K562 (cell line): ENCODE results near the gene SCGB1D4. TPM values are rescaled to one million over a fixed set of nuclear protein-coding genes. Genes with fewer than 3 reads are reported as not detected.

Source experiments
- ATAC-seq: fragments of 200-7000 bp; cut with Tn5 transposase; 3 replicates; pipeline ENCODE4 v1.9.1; 2020; ENCODE audit warnings: moderate library complexity
- BruUV-seq: library from RNA; stranded (reverse); fragments of 400-500 nt; replicated peaks from 2 replicates; lab custom pipeline; 2021; lab: Mats Ljungman, UMichigan
- CTCF ChIA-PET: fragments of 300-600 bp; formaldehyde crosslinking; extraction: SDS; loops from one replicate; lab custom pipeline; 2021; ENCODE audit warnings: low intra/inter-chr PET ratio; lab: Yijun Ruan, JAX
- POLR2A ChIA-PET: fragments of 300-600, 350-650 bp; sonication (Branson Sonifier 250); formaldehyde crosslinking; extraction: SDS; loops from one replicate; lab custom pipeline; 2021; ENCODE audit warnings: antibody characterized with exemption, inconsistent platforms; lab: Yijun Ruan, JAX
- DNase-seq, 4 experiments: peaks; one replicate each; pipeline versions ENCODE4 v3.0.0 to v3.0.0-alpha.2; 2011 to 2018; ENCODE audit warnings: low spot score in 3 of 4, mixed read lengths in 3 of 4; ENCODE audit errors: extremely low read depth in 1 of 4
- FAIRE-seq: peaks from 2 replicates; lab custom pipeline; 2011; peaks lifted over from hg19 to GRCh38; lab: Jason Lieb, UNC
- H2AFZ ChIP-seq: 2 replicates; pipeline ENCODE4 v1.6.0; 2011; ENCODE audit warnings: low read depth, low read length, control low read depth, inconsistent platforms
- H3K27ac ChIP-seq: fragments of 200-600 bp; 3 replicates; pipeline ENCODE4 v1.8.0; 2011; ENCODE audit warnings: low read depth, mild to moderate bottlenecking, control low read depth, inconsistent platforms, low read length, moderate library complexity, mixed read lengths; ENCODE audit errors: extremely low read depth
- H3K27me3 ChIP-seq, 2 experiments: fragments of 300-600 bp in 1 of 2; 2 replicates in 1 of 2; 3 replicates in 1 of 2; pipeline versions ENCODE4 v1.6.0 to v1.8.0; 2011; ENCODE audit warnings: inconsistent platforms in 2 of 2, low read length in 2 of 2, mild to moderate bottlenecking in 1 of 2, mixed read lengths in 1 of 2, moderate library complexity in 1 of 2; ENCODE audit not compliant: control insufficient read depth in 2 of 2, insufficient read depth in 2 of 2
- H3K36me3 ChIP-seq: fragments of 300-600 bp; 3 replicates; pipeline ENCODE4 v1.8.0; 2011; ENCODE audit warnings: mild to moderate bottlenecking, low read length, inconsistent platforms; ENCODE audit not compliant: control insufficient read depth, insufficient read depth
- H3K4me1 ChIP-seq, 2 experiments: fragments of 200-600 bp in 1 of 2; replicated peaks in 1 of 2; 2 replicates in 1 of 2; 3 replicates in 1 of 2; pipeline versions ENCODE4 v1.5.1 to v1.8.0; 2011; ENCODE audit warnings: inconsistent platforms in 2 of 2, low read length in 2 of 2, mild to moderate bottlenecking in 1 of 2, mixed read lengths in 1 of 2, moderate library complexity in 1 of 2; ENCODE audit not compliant: control insufficient read depth in 2 of 2, insufficient read depth in 2 of 2
- H3K4me2 ChIP-seq: 2 replicates; pipeline ENCODE4 v1.6.1; 2011; ENCODE audit warnings: low read length, control low read depth, inconsistent platforms, mixed read lengths; ENCODE audit not compliant: insufficient read depth
- H3K4me3 ChIP-seq: fragments of 200-600 bp; sonication (generic), shearing (Covaris generic); 2 replicates; pipeline ENCODE4 v1.5.1; 2016; ENCODE audit warnings: control low read depth, inconsistent platforms
- H3K79me2 ChIP-seq: fragments of 200-600 bp; 3 replicates; pipeline ENCODE4 v1.8.0; 2011; ENCODE audit warnings: low read length, inconsistent platforms; ENCODE audit not compliant: control insufficient read depth, insufficient read depth
- H3K9ac ChIP-seq, 2 experiments: 2 replicates each; pipeline versions ENCODE4 v1.6.0 to v1.6.1; 2011; ENCODE audit warnings: low read depth in 2 of 2, low read length in 2 of 2, control low read depth in 1 of 2, inconsistent platforms in 1 of 2, mild to moderate bottlenecking in 1 of 2, mixed read lengths in 1 of 2; ENCODE audit not compliant: insufficient read depth in 1 of 2
- H3K9me1 ChIP-seq: one replicate; pipeline ENCODE4 v1.6.0; 2011; ENCODE audit warnings: inconsistent platforms, mild to moderate bottlenecking, low read length, moderate library complexity; ENCODE audit not compliant: control insufficient read depth, insufficient read depth
- H3K9me3 ChIP-seq: replicated peaks from 2 replicates; pipeline ENCODE4 v1.5.1; 2011; ENCODE audit warnings: low read depth, low read length, inconsistent platforms; ENCODE audit not compliant: control insufficient read depth, insufficient read depth
- H4K20me1 ChIP-seq: replicated peaks from 2 replicates; pipeline ENCODE4 v1.6.1; 2011; ENCODE audit warnings: low read length, inconsistent platforms, mixed read lengths; ENCODE audit not compliant: control insufficient read depth, insufficient read depth
- FOXK2 ChIP-seq, 2 experiments: fragments of 450-650 bp; IDR thresholded peaks in 1 of 2; conservative IDR thresholded peaks in 1 of 2; 2 replicates each; pipeline ENCODE4 v1.6.1; 2016; ENCODE audit warnings: low read depth in 2 of 2, mild to moderate bottlenecking in 1 of 2
- HDAC8 ChIP-seq: fragments of 450-650 bp; IDR thresholded peaks from 2 replicates; pipeline ENCODE4 v1.6.1; 2016; ENCODE audit warnings: mild to moderate bottlenecking, missing genetic modification characterization, moderate library complexity, missing compliant biosample characterization
- HNRNPH1 ChIP-seq: fragments of 200-400 bp; formaldehyde crosslinking; optimal IDR thresholded peaks from 2 replicates; pipeline ENCODE3; 2017; ENCODE audit warnings: low read depth, mild to moderate bottlenecking, low read length, moderate library complexity
- MAX ChIP-seq: sonication (generic); formaldehyde crosslinking; IDR thresholded peaks from 2 replicates; pipeline ENCODE4 v1.9.0; 2022; ENCODE audit warnings: mild to moderate bottlenecking, missing genetic modification reagents
- TBP ChIP-seq: optimal IDR thresholded peaks from 2 replicates; pipeline ENCODE3; 2011; ENCODE audit warnings: low read depth, low read length, improper control_type of control experiment
- WHSC1 ChIP-seq: IDR thresholded peaks from one replicate; pipeline ENCODE4 v1.6.1; 2012; ENCODE audit warnings: low read length, control low read depth, inconsistent platforms
- WGBS: fragments of 100-300 bp; shearing (Covaris generic); methylation state at CpG from one replicate; pipeline ENCODE4 v1.1.6; 2016; ENCODE audit warnings: low coverage, mixed read lengths; ENCODE audit not compliant: insufficient coverage; ENCODE audit errors: missing lambda C conversion rate; 5-methylcytosine and 5-hydroxymethylcytosine counted together
- in situ Hi-C: fragments of 300-500 bp; cut with MboI; formaldehyde crosslinking; loops from 4 replicates; pipeline ENCODE4 v1.15.0; 2018; ENCODE audit warnings: inconsistent platforms, mixed read lengths
- intact Hi-C: fragments of 100-400 bp; cut with micrococcal nuclease; formaldehyde crosslinking; loops from 2 replicates; pipeline ENCODE4 v1.14.2; 2022
- polyA plus RNA-seq, 8 experiments: library from polyadenylated mRNA; depleted of rRNA in 4 of 8; stranded (reverse) in 5 of 8; unstranded in 3 of 8; fragments of >200 nt; fragmentation: Nextera tagmentation in 2 of 8; fragmentation: Illumina TruSeq in 1 of 8; extraction: Ambion mirVana in 2 of 8; extraction: Trizol in 1 of 8; gene quantifications; 2 replicates each; pipeline versions ENCODE4 v1.2.1 to v1.2.3, GENCODE V29; 2011 to 2014; ENCODE audit warnings: inconsistent platforms in 1 of 8, missing spikeins in 1 of 8
- total RNA-seq, 7 experiments: library from RNA; depleted of rRNA in 6 of 7; stranded (reverse); fragments of >200 nt in 6 of 7; fragmentation: Illumina TruSeq in 2 of 7; extraction: Trizol in 2 of 7; gene quantifications; 2 replicates each; pipeline versions ENCODE4 v1.2.1 to v1.2.3, GENCODE V29; 2011 to 2021; ENCODE audit warnings: low replicate concordance in 1 of 7
- TF ChIP-seq, protein P1 (sequence below): fragments of 200-400 bp; formaldehyde crosslinking; IDR thresholded peaks from 2 replicates; pipeline ENCODE4 v1.6.1; 2017; ENCODE audit warnings: mild to moderate bottlenecking, low read depth, low read length, moderate library complexity
- TF ChIP-seq, protein P2 (sequence below), 3 experiments: IDR thresholded peaks in 2 of 3; conservative IDR thresholded peaks in 1 of 3; 2 replicates each; pipeline ENCODE4 v1.5.1; 2011 to 2012; ENCODE audit warnings: low read length in 3 of 3, mild to moderate bottlenecking in 3 of 3, control low read depth in 2 of 3, improper control_type of control experiment in 1 of 3, inconsistent platforms in 1 of 3, low read depth in 1 of 3, mixed read lengths in 1 of 3, moderate library complexity in 1 of 3; ENCODE audit not compliant: insufficient read depth in 2 of 3
- TF ChIP-seq, protein P3 (sequence below): IDR thresholded peaks from 2 replicates; pipeline ENCODE4 v1.6.1; 2012; ENCODE audit warnings: low read depth, low read length, improper control_type of control experiment, borderline replicate concordance

Gene SCGB1D4
- total and polyA plus RNA-seq, 9 of the 15 experiments (the other 6 are each of a cell fraction or from before 2014, with no cell fraction given): not detected

- in situ Hi-C loops: no loop called here
- no peaks in the 10 kb centered on the region for H3K9me1 ChIP-seq
- ATAC-seq (no peak), FAIRE-seq (no peak), DNase-seq (no peak)
- intact Hi-C loops: no loop called here
- H3K9ac ChIP-seq: no peak overlapping the region
- no peak for TF ChIP-seq WHSC1
- no peak for TF ChIP-seq FOXK2 (conservative IDR thresholded peaks at IDR 0.05 in 1 of 2, IDR thresholded peaks at IDR 0.05 in 1 of 2; ENCODE audit: low read depth in 2 of 2)
- TF ChIP-seq TBP: no peak
- TF ChIP-seq, protein P1, sequence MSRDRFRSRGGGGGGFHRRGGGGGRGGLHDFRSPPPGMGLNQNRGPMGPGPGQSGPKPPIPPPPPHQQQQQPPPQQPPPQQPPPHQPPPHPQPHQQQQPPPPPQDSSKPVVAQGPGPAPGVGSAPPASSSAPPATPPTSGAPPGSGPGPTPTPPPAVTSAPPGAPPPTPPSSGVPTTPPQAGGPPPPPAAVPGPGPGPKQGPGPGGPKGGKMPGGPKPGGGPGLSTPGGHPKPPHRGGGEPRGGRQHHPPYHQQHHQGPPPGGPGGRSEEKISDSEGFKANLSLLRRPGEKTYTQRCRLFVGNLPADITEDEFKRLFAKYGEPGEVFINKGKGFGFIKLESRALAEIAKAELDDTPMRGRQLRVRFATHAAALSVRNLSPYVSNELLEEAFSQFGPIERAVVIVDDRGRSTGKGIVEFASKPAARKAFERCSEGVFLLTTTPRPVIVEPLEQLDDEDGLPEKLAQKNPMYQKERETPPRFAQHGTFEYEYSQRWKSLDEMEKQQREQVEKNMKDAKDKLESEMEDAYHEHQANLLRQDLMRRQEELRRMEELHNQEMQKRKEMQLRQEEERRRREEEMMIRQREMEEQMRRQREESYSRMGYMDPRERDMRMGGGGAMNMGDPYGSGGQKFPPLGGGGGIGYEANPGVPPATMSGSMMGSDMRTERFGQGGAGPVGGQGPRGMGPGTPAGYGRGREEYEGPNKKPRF: no peak
- TF ChIP-seq HNRNPH1: no peak
- TF ChIP-seq, protein P2, sequence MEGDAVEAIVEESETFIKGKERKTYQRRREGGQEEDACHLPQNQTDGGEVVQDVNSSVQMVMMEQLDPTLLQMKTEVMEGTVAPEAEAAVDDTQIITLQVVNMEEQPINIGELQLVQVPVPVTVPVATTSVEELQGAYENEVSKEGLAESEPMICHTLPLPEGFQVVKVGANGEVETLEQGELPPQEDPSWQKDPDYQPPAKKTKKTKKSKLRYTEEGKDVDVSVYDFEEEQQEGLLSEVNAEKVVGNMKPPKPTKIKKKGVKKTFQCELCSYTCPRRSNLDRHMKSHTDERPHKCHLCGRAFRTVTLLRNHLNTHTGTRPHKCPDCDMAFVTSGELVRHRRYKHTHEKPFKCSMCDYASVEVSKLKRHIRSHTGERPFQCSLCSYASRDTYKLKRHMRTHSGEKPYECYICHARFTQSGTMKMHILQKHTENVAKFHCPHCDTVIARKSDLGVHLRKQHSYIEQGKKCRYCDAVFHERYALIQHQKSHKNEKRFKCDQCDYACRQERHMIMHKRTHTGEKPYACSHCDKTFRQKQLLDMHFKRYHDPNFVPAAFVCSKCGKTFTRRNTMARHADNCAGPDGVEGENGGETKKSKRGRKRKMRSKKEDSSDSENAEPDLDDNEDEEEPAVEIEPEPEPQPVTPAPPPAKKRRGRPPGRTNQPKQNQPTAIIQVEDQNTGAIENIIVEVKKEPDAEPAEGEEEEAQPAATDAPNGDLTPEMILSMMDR (IDR thresholded peaks at IDR 0.05 in 2 of 3, conservative IDR thresholded peaks at IDR 0.05 in 1 of 3; ENCODE audit: insufficient read depth in 2 of 3, low read depth in 1 of 3, low read length in 3 of 3): no peak
- TF ChIP-seq, protein P3, sequence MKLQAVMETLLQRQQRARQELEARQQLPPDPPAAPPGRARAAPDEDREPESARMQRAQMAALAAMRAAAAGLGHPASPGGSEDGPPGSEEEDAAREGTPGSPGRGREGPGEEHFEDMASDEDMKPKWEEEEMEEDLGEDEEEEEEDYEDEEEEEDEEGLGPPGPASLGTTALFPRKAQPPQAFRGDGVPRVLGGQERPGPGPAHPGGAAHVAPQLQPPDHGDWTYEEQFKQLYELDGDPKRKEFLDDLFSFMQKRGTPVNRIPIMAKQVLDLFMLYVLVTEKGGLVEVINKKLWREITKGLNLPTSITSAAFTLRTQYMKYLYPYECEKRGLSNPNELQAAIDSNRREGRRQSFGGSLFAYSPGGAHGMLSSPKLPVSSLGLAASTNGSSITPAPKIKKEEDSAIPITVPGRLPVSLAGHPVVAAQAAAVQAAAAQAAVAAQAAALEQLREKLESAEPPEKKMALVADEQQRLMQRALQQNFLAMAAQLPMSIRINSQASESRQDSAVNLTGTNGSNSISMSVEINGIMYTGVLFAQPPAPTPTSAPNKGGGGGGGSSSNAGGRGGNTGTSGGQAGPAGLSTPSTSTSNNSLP: no peak
- no peak for TF ChIP-seq MAX (CRISPR knock-in tag)
- no peak for TF ChIP-seq HDAC8 (tag)
- BruUV-seq: no TSS peak
- no peak overlapping the region for H3K4me2 ChIP-seq
- H3K4me3 ChIP-seq: no peak overlapping the region
- peaks cover under 1 to 5% of the 10 kb centered on the region in 2 experiments; a peak in 3 of 5 replicates for H3K27me3 ChIP-seq
- H3K27ac ChIP-seq: no peak overlapping the region
- no peaks in the 10 kb centered on the region for H3K36me3 ChIP-seq
- no peak overlapping the region for H2AFZ ChIP-seq
- no peaks in the 10 kb centered on the region for H3K79me2 ChIP-seq
- no peaks in the 10 kb centered on the region for H3K9me3 ChIP-seq
- H4K20me1 ChIP-seq: no peaks in the 10 kb centered on the region
- CTCF ChIA-PET: no interaction called here
- 1% methylated on average over 6 of the region's 6 CpGs for WGBS
- POLR2A ChIA-PET: interaction anchor here (0.6 to 1.3 kb wide), 2 partner anchors 19 to 437 kb away, joined by 3 to 5 read pairs; no protein-coding TSS in a partner anchor
- no peaks in the 10 kb centered on the region for H3K4me1 ChIP-seq
Observed at GRCh38 chr11:62260261-62260953, 38.5 kb downstream of the SCGB1D4 start.
